Neuronal stem cell (in vitro differentiated cells): ENCODE measurements around the gene ASTL.
"Not testable (repeated sequence)": the region's sequence is repeated elsewhere in the genome, so short reads cannot be mapped to it uniquely, and the experiment has no call there.

Experiments
- DNase-seq: peaks from one replicate; pipeline ENCODE4 v3.0.0-alpha.2; 2013; ENCODE audit warnings: low spot score
- H2AFZ ChIP-seq: one replicate; pipeline ENCODE4 v1.6.1; 2013; ENCODE audit warnings: mild to moderate bottlenecking, low read length, inconsistent platforms
- H2AK5ac ChIP-seq: 2 replicates; pipeline ENCODE4 v1.6.1; 2013; ENCODE audit warnings: low read depth, mild to moderate bottlenecking, inconsistent platforms, low read length, moderate library complexity, mixed read lengths
- H2BK120ac ChIP-seq: 2 replicates; pipeline ENCODE4 v1.6.1; 2013; ENCODE audit warnings: low read depth, mild to moderate bottlenecking, inconsistent platforms, low read length, moderate library complexity, mixed read lengths
- H2BK12ac ChIP-seq: one replicate; pipeline ENCODE4 v1.6.1; 2013; ENCODE audit warnings: low read length, inconsistent platforms
- H2BK15ac ChIP-seq: 2 replicates; pipeline ENCODE4 v1.6.1; 2013; ENCODE audit warnings: mild to moderate bottlenecking, low read length, inconsistent platforms, mixed read lengths
- H2BK5ac ChIP-seq: one replicate; pipeline ENCODE4 v1.6.1; 2013; ENCODE audit warnings: inconsistent platforms, mild to moderate bottlenecking, low read length, moderate library complexity
- H3K14ac ChIP-seq: one replicate; pipeline ENCODE4 v1.6.1; 2013; ENCODE audit warnings: low read length, inconsistent platforms
- H3K18ac ChIP-seq: 2 replicates; pipeline ENCODE4 v1.6.1; 2013; ENCODE audit warnings: low read length, inconsistent platforms
- H3K23ac ChIP-seq: 2 replicates; pipeline ENCODE4 v1.6.1; 2013; ENCODE audit warnings: low read depth, mild to moderate bottlenecking, mixed read lengths, low read length, inconsistent platforms; ENCODE audit not compliant: poor library complexity
- H3K27ac ChIP-seq: replicated peaks from 3 replicates; pipeline ENCODE4 v1.5.1; 2013; ENCODE audit warnings: low read length, inconsistent platforms
- H3K27me3 ChIP-seq, 3 experiments: 2 replicates each; pipeline ENCODE4 v1.6.1; 2013; ENCODE audit warnings: low read length in 3 of 3, mild to moderate bottlenecking in 2 of 3, inconsistent platforms in 1 of 3, low read depth in 1 of 3, mixed read lengths in 1 of 3, moderate library complexity in 1 of 3; ENCODE audit not compliant: control insufficient read depth in 3 of 3, insufficient read depth in 3 of 3
- H3K36me3 ChIP-seq, 2 donors: replicated peaks in 1 of 2; 2 replicates each; pipeline ENCODE4 v1.6.1; 2013; ENCODE audit warnings: low read length in 2 of 2; ENCODE audit not compliant: control insufficient read depth in 2 of 2, insufficient read depth in 2 of 2
- H3K4ac ChIP-seq: 2 replicates; pipeline ENCODE4 v1.6.1; 2013; ENCODE audit warnings: inconsistent platforms, mild to moderate bottlenecking, low read length, moderate library complexity
- H3K4me1 ChIP-seq, 2 donors: 1 replicate in 1 of 2; 2 replicates in 1 of 2; pipeline ENCODE4 v1.6.1; 2013; ENCODE audit warnings: low read length in 2 of 2, low read depth in 1 of 2; ENCODE audit not compliant: control insufficient read depth in 2 of 2, insufficient read depth in 1 of 2
- H3K4me2 ChIP-seq: one replicate; pipeline ENCODE4 v1.6.1; 2013; ENCODE audit warnings: mild to moderate bottlenecking, low read length, inconsistent platforms; ENCODE audit not compliant: insufficient read depth, poor library complexity, severe bottlenecking
- H3K4me3 ChIP-seq, 2 donors: 2 replicates each; pipeline ENCODE4 v1.5.1; 2013; ENCODE audit warnings: low read length in 2 of 2, mild to moderate bottlenecking in 2 of 2, inconsistent platforms in 1 of 2, moderate library complexity in 1 of 2
- H3K79me1 ChIP-seq: one replicate; pipeline ENCODE4 v1.6.1; 2013; ENCODE audit warnings: low read depth, mild to moderate bottlenecking, inconsistent platforms, low read length, moderate library complexity
- H3K9ac ChIP-seq: one replicate; pipeline ENCODE4 v1.6.1; 2013; ENCODE audit warnings: mild to moderate bottlenecking, low read depth, low read length, inconsistent platforms; ENCODE audit not compliant: poor library complexity
- H3K9me3 ChIP-seq, 2 donors: replicated peaks in 1 of 2; 2 replicates each; pipeline versions ENCODE3 to v1.6.1; 2013; ENCODE audit warnings: low read length in 2 of 2, mild to moderate bottlenecking in 2 of 2, inconsistent platforms in 1 of 2, low read depth in 1 of 2, mixed read lengths in 1 of 2, moderate library complexity in 1 of 2; ENCODE audit not compliant: control insufficient read depth in 2 of 2, insufficient read depth in 1 of 2
- H4K8ac ChIP-seq: one replicate; pipeline ENCODE4 v1.6.1; 2013; ENCODE audit warnings: low read depth, mild to moderate bottlenecking, inconsistent platforms, low read length, moderate library complexity
- H4K91ac ChIP-seq: one replicate; pipeline ENCODE4 v1.6.1; 2013; ENCODE audit warnings: low read length, low read depth, mild to moderate bottlenecking, inconsistent platforms; ENCODE audit not compliant: poor library complexity
- WGBS, 2 donors: extraction: QIAGEN DNeasy Blood & Tissue Kit; methylation state at CpG; one replicate each; pipeline ENCODE4 v1.1.7; 2013; ENCODE audit warnings: missing lambda C conversion rate in 2 of 2, mixed read lengths in 1 of 2; ENCODE audit not compliant: insufficient read length in 2 of 2, insufficient replicate concordance in 1 of 2; ENCODE audit errors: extremely low coverage in 2 of 2; 5-methylcytosine and 5-hydroxymethylcytosine counted together

Gene ASTL

DNA sequence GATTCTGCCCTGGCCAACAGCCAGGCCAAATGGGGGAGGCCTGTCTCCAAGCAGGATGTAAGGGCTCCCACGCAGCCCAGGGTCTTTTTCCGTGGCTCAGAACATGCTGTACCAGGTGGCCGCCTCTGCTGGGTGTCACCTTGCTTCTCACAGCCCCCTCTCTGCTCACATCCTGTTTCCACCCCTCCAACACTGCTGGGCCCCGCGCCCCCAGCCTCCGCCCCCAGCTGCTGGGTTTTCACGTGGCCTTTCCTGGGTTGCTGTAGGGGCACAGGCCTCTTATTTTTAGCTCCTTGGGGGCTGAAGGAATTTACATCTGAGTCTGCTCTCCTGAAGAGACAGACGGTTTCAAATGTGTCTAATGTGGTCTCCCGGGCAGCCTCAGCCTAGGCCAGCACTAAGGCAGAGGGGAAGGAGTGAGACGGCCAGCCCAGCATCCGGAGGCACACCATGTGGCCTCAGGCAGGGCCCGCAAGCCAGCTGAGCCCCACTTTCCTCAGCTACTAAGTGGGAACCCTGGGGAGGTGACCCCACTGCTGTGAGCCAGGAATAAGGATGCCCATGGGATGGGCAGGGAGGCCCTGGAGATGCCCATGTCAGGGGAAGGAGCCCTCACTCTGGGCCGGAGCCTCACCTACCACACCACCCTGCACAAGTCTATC is 25.6 kb upstream of the ASTL start:
- peak overlapping the region; percentile 83 for H4K91ac ChIP-seq
- peak overlapping the region; percentile 90 for H2AK5ac ChIP-seq
- no peak overlapping the region for H3K4ac ChIP-seq
- H3K18ac ChIP-seq = peak overlapping the region; percentile 62
- H3K14ac ChIP-seq = no peak overlapping the region
- DNase-seq = no peak
- H3K9me3 ChIP-seq = peaks cover 0 to 2% of the 10 kb centered on the region in 2 donors
- H3K36me3 ChIP-seq = no peaks in the 10 kb centered on the region
- H2AFZ ChIP-seq = peak overlapping the region; percentile 87
- no peak overlapping the region for H3K4me3 ChIP-seq
- no peak overlapping the region for H3K27ac ChIP-seq
- H2BK120ac ChIP-seq = peak overlapping the region; percentile 89
- peak overlapping the region; percentile 70 for H4K8ac ChIP-seq
- H3K9ac ChIP-seq = no peak overlapping the region
- no CpG with 5 or more reads among the region's 13 CpGs for WGBS, 2 donors
- H3K27me3 ChIP-seq = no peaks in the 10 kb centered on the region
- H2BK12ac ChIP-seq = peak overlapping the region; percentile 63
- H2BK5ac ChIP-seq = peak overlapping the region; percentile 29
- H3K79me1 ChIP-seq = no peaks in the 10 kb centered on the region
- no peak overlapping the region for H3K23ac ChIP-seq
- H2BK15ac ChIP-seq = peak overlapping the region; percentile 71
- H3K4me1 ChIP-seq = peaks cover 0 to 6% of the 10 kb centered on the region in 2 donors
- H3K4me2 ChIP-seq = no peak overlapping the region

DNA sequence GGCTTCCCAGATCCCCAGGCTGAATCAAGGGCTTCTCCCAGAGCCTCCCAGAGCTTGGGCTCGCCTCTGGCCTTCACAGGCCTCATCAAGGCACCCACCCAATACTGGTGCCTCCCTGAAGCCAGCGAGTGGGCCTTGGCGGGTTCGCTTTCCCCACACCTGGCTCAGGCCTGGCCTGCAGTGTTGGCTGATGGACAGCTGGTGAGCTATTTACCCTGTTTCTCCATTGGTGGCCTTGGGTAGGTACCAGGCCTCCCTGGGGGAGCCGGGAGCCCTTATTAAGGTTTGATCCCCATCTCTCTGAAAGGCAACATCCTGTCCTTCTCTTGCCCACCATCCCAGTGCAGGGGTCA is 25.1 kb upstream of the ASTL start:
- H3K23ac ChIP-seq = no peak overlapping the region
- peak overlapping the region; percentile 71 for H2BK15ac ChIP-seq
- no peak overlapping the region for H4K91ac ChIP-seq
- H2AK5ac ChIP-seq = peak overlapping the region; percentile 90
- H3K14ac ChIP-seq = no peak overlapping the region
- H3K18ac ChIP-seq = peak overlapping the region; percentile 53
- H3K27me3 ChIP-seq = no peaks in the 10 kb centered on the region
- H3K4ac ChIP-seq = no peak overlapping the region
- no peak for DNase-seq
- H4K8ac ChIP-seq = no peak overlapping the region
- H3K9ac ChIP-seq = no peak overlapping the region
- H2AFZ ChIP-seq = peak overlapping the region; percentile 87
- WGBS, 2 donors = no CpG with 5 or more reads among the region's 5 CpGs
- no peak overlapping the region for H3K27ac ChIP-seq
- peaks cover 0 to 2% of the 10 kb centered on the region in 2 donors for H3K9me3 ChIP-seq
- H3K4me1 ChIP-seq = peaks cover 0 to 7% of the 10 kb centered on the region in 2 donors
- H3K4me3 ChIP-seq = no peak overlapping the region
- peak overlapping the region; percentile 29 for H2BK5ac ChIP-seq
- no peak overlapping the region for H2BK12ac ChIP-seq
- H3K79me1 ChIP-seq = no peaks in the 10 kb centered on the region
- H2BK120ac ChIP-seq = no peak overlapping the region
- H3K4me2 ChIP-seq = no peak overlapping the region
- H3K36me3 ChIP-seq = no peaks in the 10 kb centered on the region

DNA sequence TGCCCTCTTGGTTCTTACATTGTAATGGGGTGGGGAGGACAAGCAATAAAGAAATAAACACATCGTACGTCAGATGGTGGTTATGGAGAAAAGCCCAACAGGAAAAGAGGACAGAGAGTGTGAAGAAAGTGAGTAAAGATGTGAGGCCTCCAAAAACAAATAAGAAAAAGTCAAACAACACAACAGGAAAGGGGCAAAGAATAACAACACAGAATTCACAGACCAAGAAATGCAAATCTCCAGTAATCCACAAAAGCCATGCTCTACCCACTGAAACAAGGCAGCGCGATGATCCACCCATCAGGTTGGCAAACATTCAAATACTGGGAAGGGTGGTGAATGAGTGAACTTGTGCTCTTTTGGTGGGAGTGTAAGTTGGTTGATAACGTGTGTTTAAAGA is 23.6 kb upstream of the ASTL start:
- Histone ChIP-seq H3K4ac (no peak overlapping the region), H3K23ac (no peak overlapping the region), H3K18ac (no peak overlapping the region), H3K27ac (no peak overlapping the region), H2BK5ac (no peak overlapping the region), H3K9ac (no peak overlapping the region), H2BK120ac (no peak overlapping the region), H3K79me1 (no peaks in the 10 kb centered on the region), H3K36me3 (no peaks in the 10 kb centered on the region), H2BK15ac (no peak overlapping the region), H2AFZ (no peak overlapping the region), H3K9me3 (peaks cover 0 to 2% of the 10 kb centered on the region in 2 donors), H2AK5ac (no peak overlapping the region), H3K4me2 (no peak overlapping the region), H3K4me1 (peaks cover 2 to 11% of the 10 kb centered on the region in 2 donors), H3K4me3 (no peak overlapping the region), H2BK12ac (no peak overlapping the region), H4K91ac (no peak overlapping the region), H3K27me3 (no peaks in the 10 kb centered on the region), H3K14ac (no peak overlapping the region), H4K8ac (no peak overlapping the region)
- WGBS, 2 donors = no CpG with 5 or more reads among the region's 5 CpGs
- DNase-seq = no peak

DNA sequence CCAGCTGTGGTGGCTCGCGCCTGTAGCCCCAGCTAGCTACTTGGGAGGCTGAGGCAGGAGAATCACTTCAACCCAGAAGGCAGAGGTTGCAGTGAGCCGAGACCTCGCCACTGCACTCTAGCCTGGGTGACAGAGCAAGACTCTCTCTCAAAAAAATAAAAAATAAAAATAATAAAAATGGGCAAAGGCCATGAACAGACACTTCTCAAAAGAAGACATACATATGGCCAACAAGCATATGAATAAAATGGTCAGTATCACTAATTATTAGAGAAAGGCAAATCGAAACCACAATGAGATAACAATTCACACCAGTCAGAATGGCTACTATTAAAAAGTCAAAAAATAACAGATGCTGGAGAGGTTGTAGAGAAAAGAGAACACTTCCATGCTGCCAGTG is 22.1 kb upstream of the ASTL start:
- H4K8ac ChIP-seq, H3K27me3 ChIP-seq, H3K14ac ChIP-seq, H2BK15ac ChIP-seq, H2BK12ac ChIP-seq, H4K91ac ChIP-seq, H3K4me3 ChIP-seq, H3K27ac ChIP-seq, H3K79me1 ChIP-seq, H2BK5ac ChIP-seq, H3K18ac ChIP-seq, H3K4ac ChIP-seq, H3K4me2 ChIP-seq, H2BK120ac ChIP-seq, DNase-seq, H3K36me3 ChIP-seq, H2AFZ ChIP-seq, H3K9me3 ChIP-seq, H3K23ac ChIP-seq, H3K9ac ChIP-seq, H2AK5ac ChIP-seq: not testable (repeated sequence)
- WGBS, 2 donors = no CpG with 5 or more reads among the region's 5 CpGs
- H3K4me1 ChIP-seq = peaks cover 2 to 11% of the 10 kb centered on the region in 2 donors
